ENCODE data around the gene COL27A1.

The COL27A1 gene

GRCh38 chr9:114299286-114300152, 144.2 kb downstream of the COL27A1 start:
- TF ChIP-seq ZNF274 (IDR thresholded peaks at IDR 0.05; ENCODE audit: low read depth, low read length) = no peak
- TF ChIP-seq SUZ12 (IDR thresholded peaks at IDR 0.05; ENCODE audit: extremely low read depth, insufficient read depth, insufficient read length) = no peak
- no peak for TF ChIP-seq YY1 (IDR thresholded peaks at IDR 0.05; ENCODE audit: insufficient read depth, insufficient read length)
- DNase-seq (ENCODE audit: low read depth, low spot score) = no peak
- no peaks in the 10 kb centered on the region for H3K27me3 ChIP-seq (ENCODE audit: insufficient read depth, insufficient read length)
- H3K9ac ChIP-seq (ENCODE audit: insufficient read length, low read depth) = no peak overlapping the region
- H3K4me1 ChIP-seq (ENCODE audit: insufficient read depth, insufficient read length) = no peaks in the 10 kb centered on the region
- H3K36me3 ChIP-seq (ENCODE audit: insufficient read depth, insufficient read length, low read length) = peaks cover 95% of the 10 kb centered on the region
- H3K9me3 ChIP-seq (ENCODE audit: insufficient read depth, low read length) = peaks cover 8% of the 10 kb centered on the region
- no peak overlapping the region for H3K4me3 ChIP-seq (ENCODE audit: insufficient read length, low read depth)

- Histone ChIP-seq H3K4me3 (ENCODE audit: insufficient read length, low read depth) (no peak overlapping the region), H3K4me1 (ENCODE audit: insufficient read depth, insufficient read length) (no peaks in the 10 kb centered on the region), H3K9me3 (ENCODE audit: insufficient read depth, low read length) (0 out of 2 replicates have a peak, but pooled peaks cover under 1% of the 10 kb centered on the region), H3K9ac (ENCODE audit: insufficient read length, low read depth) (no peak overlapping the region), H3K36me3 (ENCODE audit: insufficient read depth, insufficient read length, low read length) (peaks cover 95% of the 10 kb centered on the region), H3K27me3 (ENCODE audit: insufficient read depth, insufficient read length) (no peaks in the 10 kb centered on the region)
- TF ChIP-seq ZNF274 (IDR thresholded peaks at IDR 0.05; ENCODE audit: low read depth, low read length) (no peak), YY1 (IDR thresholded peaks at IDR 0.05; ENCODE audit: insufficient read depth, insufficient read length) (no peak), SUZ12 (IDR thresholded peaks at IDR 0.05; ENCODE audit: extremely low read depth, insufficient read depth, insufficient read length) (no peak)
- no peak for DNase-seq (ENCODE audit: low read depth, low spot score)
Measured at GRCh38 chr9:114300153-114300845, 145.0 kb downstream of the COL27A1 start.

GRCh38 chr9:114300846-114301797, 145.8 kb downstream of the COL27A1 start:
- H3K36me3 ChIP-seq (ENCODE audit: insufficient read depth, insufficient read length, low read length) = peaks cover 96% of the 10 kb centered on the region

GRCh38 chr9:114301798-114302565, 146.6 kb downstream of the COL27A1 start:
- no peak overlapping the region for H3K4me3 ChIP-seq (ENCODE audit: insufficient read length, low read depth)
- H3K36me3 ChIP-seq (ENCODE audit: insufficient read depth, insufficient read length, low read length) = peaks cover 96% of the 10 kb centered on the region
- H3K4me1 ChIP-seq (ENCODE audit: insufficient read depth, insufficient read length) = no peaks in the 10 kb centered on the region
- no peaks in the 10 kb centered on the region for H3K27me3 ChIP-seq (ENCODE audit: insufficient read depth, insufficient read length)
- no peak for TF ChIP-seq ZNF274 (IDR thresholded peaks at IDR 0.05; ENCODE audit: low read depth, low read length)
- no peak for TF ChIP-seq YY1 (IDR thresholded peaks at IDR 0.05; ENCODE audit: insufficient read depth, insufficient read length)
- no peak for TF ChIP-seq SUZ12 (IDR thresholded peaks at IDR 0.05; ENCODE audit: extremely low read depth, insufficient read depth, insufficient read length)
- H3K9ac ChIP-seq (ENCODE audit: insufficient read length, low read depth) = no peak overlapping the region
- DNase-seq (ENCODE audit: low read depth, low spot score) = no peak
- no peaks in the 10 kb centered on the region for H3K9me3 ChIP-seq (ENCODE audit: insufficient read depth, low read length)

More at GRCh38 chr9:114300846-114301797, 145.8 kb downstream of the COL27A1 start:
- Histone ChIP-seq H3K27me3 (ENCODE audit: insufficient read depth, insufficient read length) (no peaks in the 10 kb centered on the region), H3K4me3 (ENCODE audit: insufficient read length, low read depth) (no peak overlapping the region), H3K9me3 (ENCODE audit: insufficient read depth, low read length) (no peaks in the 10 kb centered on the region), H3K9ac (ENCODE audit: insufficient read length, low read depth) (no peak overlapping the region), H3K4me1 (ENCODE audit: insufficient read depth, insufficient read length) (no peaks in the 10 kb centered on the region)
- no peak for DNase-seq (ENCODE audit: low read depth, low spot score)
- TF ChIP-seq YY1 (IDR thresholded peaks at IDR 0.05; ENCODE audit: insufficient read depth, insufficient read length) = no peak
- no peak for TF ChIP-seq ZNF274 (IDR thresholded peaks at IDR 0.05; ENCODE audit: low read depth, low read length)
- no peak for TF ChIP-seq SUZ12 (IDR thresholded peaks at IDR 0.05; ENCODE audit: extremely low read depth, insufficient read depth, insufficient read length)

GRCh38 chr9:114302727-114303126, 147.4 kb downstream of the COL27A1 start:
- Histone ChIP-seq H3K4me3 (ENCODE audit: insufficient read length, low read depth) (no peak overlapping the region), H3K4me1 (ENCODE audit: insufficient read depth, insufficient read length) (no peaks in the 10 kb centered on the region), H3K9ac (ENCODE audit: insufficient read length, low read depth) (no peak overlapping the region), H3K36me3 (ENCODE audit: insufficient read depth, insufficient read length, low read length) (peaks cover 96% of the 10 kb centered on the region), H3K27me3 (ENCODE audit: insufficient read depth, insufficient read length) (no peaks in the 10 kb centered on the region), H3K9me3 (ENCODE audit: insufficient read depth, low read length) (no peaks in the 10 kb centered on the region)
- TF ChIP-seq ZNF274 (IDR thresholded peaks at IDR 0.05; ENCODE audit: low read depth, low read length) = no peak
- no peak for TF ChIP-seq SUZ12 (IDR thresholded peaks at IDR 0.05; ENCODE audit: extremely low read depth, insufficient read depth, insufficient read length)
- TF ChIP-seq YY1 (IDR thresholded peaks at IDR 0.05; ENCODE audit: insufficient read depth, insufficient read length) = no peak
- DNase-seq (ENCODE audit: low read depth, low spot score) = no peak

- H3K27me3 ChIP-seq (ENCODE audit: insufficient read depth, insufficient read length) = no peaks in the 10 kb centered on the region
- no peak overlapping the region for H3K4me3 ChIP-seq (ENCODE audit: insufficient read length, low read depth)
- H3K36me3 ChIP-seq (ENCODE audit: insufficient read depth, insufficient read length, low read length) = peaks cover 96% of the 10 kb centered on the region
- H3K9ac ChIP-seq (ENCODE audit: insufficient read length, low read depth) = no peak overlapping the region
- TF ChIP-seq YY1 (IDR thresholded peaks at IDR 0.05; ENCODE audit: insufficient read depth, insufficient read length) (no peak), ZNF274 (IDR thresholded peaks at IDR 0.05; ENCODE audit: low read depth, low read length) (no peak), SUZ12 (IDR thresholded peaks at IDR 0.05; ENCODE audit: extremely low read depth, insufficient read depth, insufficient read length) (no peak)
- H3K4me1 ChIP-seq (ENCODE audit: insufficient read depth, insufficient read length) = no peaks in the 10 kb centered on the region
- no peak for DNase-seq (ENCODE audit: low read depth, low spot score)
- no peaks in the 10 kb centered on the region for H3K9me3 ChIP-seq (ENCODE audit: insufficient read depth, low read length)
Measured at GRCh38 chr9:114303571-114303970, 148.2 kb downstream of the COL27A1 start.

Data from NT2/D1 (cell line).